HG03354 (cell line): Measurements from ENCODE around the gene SNTG2.
"Not testable (repeated sequence)": the region's sequence is repeated elsewhere in the genome, so short reads cannot be mapped to it uniquely, and the experiment has no call there.

Experiments
- ATAC-seq: cut with Tn5 transposase; IDR thresholded peaks from one replicate; pipeline ENCODE4 v1.9.1; 2021; ENCODE audit warnings: mild to moderate bottlenecking; ENCODE audit not compliant: unreplicated experiment, poor library complexity, severe bottlenecking

Gene SNTG2

GRCh38 chr2:1377473-1377872, 426.8 kb downstream of the SNTG2 start:
- no peak for ATAC-seq

- no peak for ATAC-seq
These were observed 428.0 kb downstream of the SNTG2 start for GRCh38 chr2:1378456-1379150.

DNA sequence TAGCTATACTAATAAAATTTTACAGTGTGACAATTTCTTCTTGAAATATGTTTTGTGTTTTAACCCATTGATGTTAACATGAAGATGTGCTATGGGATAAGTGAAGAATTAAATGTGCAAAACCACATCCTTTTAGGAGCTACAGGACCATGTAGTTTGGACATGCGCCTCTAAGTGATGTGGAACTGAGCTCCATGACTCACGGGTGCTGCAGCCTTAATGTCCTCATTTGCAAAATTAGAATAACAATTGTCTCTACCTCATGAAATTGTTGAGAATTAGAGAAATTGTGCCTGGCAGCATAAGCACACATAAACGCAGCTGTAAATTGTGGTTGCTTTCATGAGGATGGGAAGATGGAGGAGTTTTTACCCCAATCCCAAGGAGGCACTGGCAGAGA, 431.0 kb downstream of the SNTG2 start:
- ATAC-seq: no peak

DNA sequence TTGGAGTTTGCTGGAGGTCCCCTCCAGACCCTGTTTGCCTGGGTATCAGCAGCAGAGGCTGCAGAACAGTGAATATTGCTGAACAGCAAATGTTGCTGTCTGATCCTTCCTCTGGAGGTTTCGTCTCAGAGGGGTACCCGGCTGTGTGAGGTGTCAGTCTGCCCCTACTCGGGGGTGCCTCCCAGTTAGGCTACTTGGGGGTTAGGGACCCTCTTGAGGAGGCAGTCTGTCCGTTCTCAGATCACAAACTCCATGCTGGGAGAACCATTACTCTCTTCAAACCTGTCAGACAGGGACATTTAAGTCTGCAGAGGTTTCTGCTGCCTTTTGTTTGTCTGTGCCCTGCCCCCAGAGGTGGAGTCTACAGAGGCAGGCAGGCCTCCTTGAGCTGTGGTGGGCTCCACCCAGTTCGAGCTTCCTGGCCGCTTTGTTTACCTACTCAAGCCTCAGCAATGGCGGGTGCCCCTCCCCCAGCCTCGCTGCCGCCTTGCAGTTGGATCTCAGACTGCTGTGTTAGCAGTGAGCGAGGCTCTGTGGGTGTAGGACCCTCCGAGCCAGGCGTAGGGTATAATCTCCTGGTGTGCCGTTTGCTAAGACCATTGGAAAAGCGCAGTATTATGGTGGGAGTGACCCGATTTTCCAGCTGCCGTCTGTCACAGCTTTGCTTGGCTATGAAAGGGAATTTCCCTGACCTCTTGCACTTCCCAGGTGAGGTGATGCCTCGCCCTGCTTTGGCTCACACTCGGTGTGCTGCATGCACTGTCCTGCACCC, 437.5 kb downstream of the SNTG2 start:
- not testable (repeated sequence) for ATAC-seq

- not testable (repeated sequence) for ATAC-seq
These were observed 439.5 kb downstream of the SNTG2 start for GRCh38 chr2:1390118-1390517.

GRCh38 chr2:1393321-1393720, 442.7 kb downstream of the SNTG2 start:
- ATAC-seq: no peak

DNA sequence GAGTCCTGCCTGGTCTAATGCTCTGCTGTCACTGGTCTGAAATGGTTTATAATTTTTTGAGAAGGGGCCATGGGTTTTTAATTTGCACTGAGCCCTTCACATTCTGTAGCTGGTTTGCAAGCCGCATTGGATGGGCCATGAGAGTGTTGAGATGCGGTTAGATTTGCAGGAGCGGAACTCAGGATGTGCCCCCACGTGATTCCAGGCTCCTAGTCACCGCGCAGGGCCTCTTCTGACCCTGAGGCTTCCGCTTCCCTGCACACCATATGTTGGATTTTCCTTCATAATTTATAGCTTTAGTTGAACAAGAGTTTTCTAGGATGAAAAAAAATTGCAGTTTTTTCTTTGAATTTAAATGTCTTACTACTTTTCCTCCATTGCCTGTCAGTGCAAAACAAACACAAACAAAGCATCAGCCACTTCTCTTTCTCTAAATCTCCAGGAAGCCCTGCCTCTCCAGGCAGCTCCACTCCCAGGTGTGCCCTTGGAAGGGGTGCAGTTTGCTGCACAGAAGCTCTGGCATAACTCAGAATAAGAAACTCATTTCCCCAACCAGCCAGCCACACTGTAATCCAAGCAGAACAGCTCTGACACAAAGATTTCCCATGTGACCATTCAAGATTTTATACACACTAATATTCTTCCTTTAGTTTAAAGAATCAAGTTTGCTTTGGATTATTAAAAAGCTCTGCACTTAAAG, 444.2 kb downstream of the SNTG2 start:
- ATAC-seq: no peak

DNA sequence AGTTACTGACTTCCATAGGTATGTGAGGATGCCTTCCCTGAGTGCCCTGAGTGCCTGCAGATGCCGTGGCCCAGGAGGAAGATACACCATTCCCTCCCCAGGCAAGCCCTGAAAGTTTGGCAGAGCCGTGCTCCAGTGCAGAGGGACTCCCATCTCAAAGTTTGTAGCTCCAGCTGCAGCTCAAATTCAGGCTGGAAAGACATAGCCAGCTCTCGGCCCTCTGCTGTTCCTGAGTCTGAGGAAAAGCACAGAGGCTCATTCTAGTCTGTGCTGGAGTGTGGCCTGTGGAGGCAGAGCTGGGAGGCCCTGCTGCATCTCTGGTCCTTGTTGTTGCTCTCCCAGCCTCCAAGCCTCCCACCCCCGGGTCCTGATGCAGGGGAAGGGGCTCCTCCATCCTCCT, 446.7 kb downstream of the SNTG2 start:
- no peak for ATAC-seq

GRCh38 chr2:1398191-1398590, 447.5 kb downstream of the SNTG2 start:
- ATAC-seq: no peak

GRCh38 chr2:1400943-1401735, 450.5 kb downstream of the SNTG2 start:
- ATAC-seq: no peak

- ATAC-seq: no peak
These were observed 451.4 kb downstream of the SNTG2 start for GRCh38 chr2:1402064-1402463.

DNA sequence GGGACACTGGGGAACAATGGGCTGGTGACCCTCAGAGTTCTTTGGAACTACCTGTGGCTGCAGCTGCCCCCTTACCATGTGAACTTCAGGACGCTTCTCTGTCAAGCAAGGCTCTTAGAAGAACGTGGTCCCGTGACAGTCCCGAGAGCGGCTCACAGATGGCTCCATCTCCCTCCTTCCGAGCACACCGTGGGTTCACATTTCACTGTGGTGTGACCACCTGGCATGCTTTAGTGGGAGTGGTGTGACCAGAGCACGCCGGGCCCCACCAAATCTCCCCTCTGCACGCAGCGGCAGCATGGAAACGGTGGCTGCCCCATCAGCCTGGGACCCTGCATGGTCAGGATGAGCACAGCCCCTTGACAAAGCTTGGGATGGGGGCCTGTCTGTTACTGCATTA, 452.9 kb downstream of the SNTG2 start:
- ATAC-seq: no peak

- no peak for ATAC-seq
These were observed 454.5 kb downstream of the SNTG2 start for GRCh38 chr2:1405124-1405523.

GRCh38 chr2:1405967-1406366, 455.3 kb downstream of the SNTG2 start:
- ATAC-seq: no peak

DNA sequence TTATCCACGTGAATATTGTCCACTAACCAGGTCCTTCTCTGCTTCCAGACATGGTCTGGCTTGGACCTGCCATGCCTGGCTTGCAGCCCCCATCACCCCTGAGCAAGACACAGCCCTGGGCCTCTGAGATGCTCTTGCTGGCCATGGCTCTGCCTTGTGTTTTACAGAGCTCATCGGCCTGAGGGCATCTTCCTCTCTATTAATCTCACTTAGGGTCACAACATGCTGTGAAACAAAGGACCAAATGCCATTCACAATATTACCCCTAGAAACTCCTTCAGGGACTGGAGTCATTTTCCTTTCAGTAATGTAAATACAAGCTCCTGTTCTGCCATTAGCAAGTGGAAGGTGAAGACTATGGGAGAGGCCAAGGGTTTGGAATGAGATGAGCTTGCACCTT, 455.8 kb downstream of the SNTG2 start:
- ATAC-seq: no peak

DNA sequence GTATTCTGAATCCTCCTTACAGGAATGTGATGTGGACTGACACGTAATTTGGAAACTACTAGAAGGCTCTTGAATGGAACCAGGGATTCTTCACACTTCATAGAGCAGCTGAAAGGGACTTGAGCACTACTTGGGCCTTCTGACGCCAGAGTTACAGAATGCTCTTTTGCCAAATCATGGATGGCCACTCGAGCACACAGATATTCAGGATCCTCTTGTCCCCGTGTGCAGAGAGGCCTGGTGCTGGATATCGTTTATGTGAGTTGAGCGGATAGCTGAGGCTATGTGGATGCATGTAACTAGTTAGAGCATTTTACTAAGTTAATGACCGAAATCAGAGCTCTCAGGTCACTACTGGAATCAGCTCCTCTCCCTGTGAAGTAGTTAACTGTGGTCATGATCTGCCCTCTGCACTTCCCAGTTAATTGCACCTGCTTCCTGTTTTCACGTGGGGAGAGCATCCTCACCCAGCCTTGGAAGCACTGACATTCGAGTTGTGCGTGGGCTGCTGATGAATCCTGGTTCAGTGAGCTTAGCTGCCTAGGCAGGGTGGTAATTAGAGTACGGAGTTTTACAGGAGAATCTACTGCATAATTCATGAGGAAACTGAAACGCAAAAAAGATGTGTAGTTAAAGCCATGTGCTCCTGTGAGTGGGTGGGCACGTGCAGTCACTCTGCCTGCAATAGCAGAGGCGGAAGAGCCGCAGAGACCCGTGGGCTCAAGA, 457.5 kb downstream of the SNTG2 start:
- no peak for ATAC-seq

DNA sequence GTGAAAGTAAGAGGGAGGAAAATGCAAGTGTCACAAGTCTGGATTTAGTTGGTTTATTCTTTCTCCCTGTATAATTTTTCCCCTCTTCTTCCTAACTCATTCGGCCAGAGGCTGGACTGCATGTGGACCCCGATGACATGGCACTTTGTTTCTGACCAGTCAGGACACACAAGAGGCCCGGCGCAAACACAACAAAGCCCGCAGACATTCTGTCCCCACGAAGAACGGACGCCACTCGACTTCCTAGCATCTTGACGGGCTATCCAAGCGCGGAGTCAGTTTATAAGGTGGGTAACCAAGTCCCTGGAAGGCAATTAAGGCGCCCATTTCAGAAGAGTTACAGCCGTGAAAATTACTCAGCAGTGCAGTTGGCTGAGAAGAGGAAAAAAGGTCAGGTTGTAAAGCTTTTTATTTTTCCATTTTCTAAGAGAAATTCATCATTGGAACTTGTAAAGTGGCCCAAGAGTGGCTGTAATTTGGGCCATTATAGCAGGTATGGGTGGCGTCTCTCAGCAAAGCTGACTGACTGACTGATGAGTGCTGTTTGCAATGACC, 462.6 kb downstream of the SNTG2 start, which contains the start of gene TPO:
Gene TPO (plus strand): TSS at position 308 of the 555 bp plus-strand sequence. CDS start 946 bp downstream, outside the sequence.
- ATAC-seq: no peak

DNA sequence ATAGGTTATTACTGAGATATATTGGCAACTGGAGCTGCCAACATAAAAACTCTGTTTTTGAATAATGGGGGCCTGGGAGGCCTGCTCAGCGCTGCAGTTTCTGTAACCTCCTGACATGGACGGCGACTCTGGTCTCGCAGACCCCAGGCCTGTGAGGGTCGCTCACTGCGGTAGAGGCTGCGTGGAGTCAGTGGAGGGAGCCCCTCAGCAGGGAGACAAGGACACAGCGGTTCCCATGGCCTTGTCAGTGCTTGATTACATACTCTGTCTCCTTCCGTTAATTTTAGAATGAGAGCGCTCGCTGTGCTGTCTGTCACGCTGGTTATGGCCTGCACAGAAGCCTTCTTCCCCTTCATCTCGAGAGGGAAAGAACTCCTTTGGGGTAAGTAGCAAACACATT, 463.5 kb downstream of the SNTG2 start:
- no peak for ATAC-seq

- not testable (repeated sequence) for ATAC-seq
These were observed 464.3 kb downstream of the SNTG2 start for GRCh38 chr2:1414901-1415300.
